Natural killer cell (primary cell): ENCODE results near the gene MAPK1. TPM values are rescaled to one million over a fixed set of nuclear protein-coding genes. Genes with fewer than 3 reads are reported as not detected.
"Not testable (repeated sequence)": the region's sequence is repeated elsewhere in the genome, so short reads cannot be mapped to it uniquely, and the experiment has no call there.

Experiments
- ATAC-seq, 3 donors: fragments of 150-1000 bp in 2 of 3; fragments of 200-7000 bp in 1 of 3; cut with Tn5 transposase; 1 replicate in 1 of 3; 2 replicates in 2 of 3; pipeline ENCODE4 v1.10.0; 2021; ENCODE audit warnings: mild to moderate bottlenecking in 2 of 3, moderate library complexity in 2 of 3
- DNase-seq, 2 donors: peaks; one replicate each; pipeline versions ENCODE4 v3.0.0 to v3.0.0-alpha.2; 2013 to 2021; ENCODE audit warnings: mixed read lengths in 1 of 2
- H3K27ac ChIP-seq: one replicate; pipeline ENCODE4 v1.5.1; 2013; ENCODE audit warnings: mild to moderate bottlenecking, low read length
- H3K27me3 ChIP-seq: one replicate; pipeline ENCODE4 v1.6.1; 2013; ENCODE audit warnings: low read length; ENCODE audit not compliant: control insufficient read depth, insufficient read depth
- H3K36me3 ChIP-seq: one replicate; pipeline ENCODE4 v1.6.1; 2013; ENCODE audit warnings: low read length; ENCODE audit not compliant: control insufficient read depth, insufficient read depth
- H3K4me1 ChIP-seq: one replicate; pipeline ENCODE4 v1.6.1; 2013; ENCODE audit warnings: low read length; ENCODE audit not compliant: control insufficient read depth, insufficient read depth
- H3K4me3 ChIP-seq: one replicate; pipeline ENCODE4 v1.5.1; 2013; ENCODE audit warnings: low read length
- H3K9me3 ChIP-seq: one replicate; pipeline ENCODE4 v1.6.1; 2013; ENCODE audit warnings: low read length; ENCODE audit not compliant: control insufficient read depth, insufficient read depth
- H3K27ac Mint-ChIP-seq, 2 donors: one replicate each; pipeline ENCODE4 v1.8.0; 2022; ENCODE audit warnings: mild to moderate bottlenecking in 2 of 2, mixed read lengths in 2 of 2, moderate library complexity in 1 of 2
- H3K27me3 Mint-ChIP-seq, 2 donors: one replicate each; pipeline ENCODE4 v1.8.0; 2022; ENCODE audit warnings: low read depth in 2 of 2, mixed read lengths in 2 of 2
- H3K36me3 Mint-ChIP-seq: one replicate; pipeline ENCODE4 v1.8.0; 2022; ENCODE audit warnings: mixed read lengths
- H3K4me1 Mint-ChIP-seq, 2 donors: one replicate each; pipeline ENCODE4 v1.8.0; 2022; ENCODE audit warnings: mixed read lengths in 2 of 2
- H3K4me3 Mint-ChIP-seq: one replicate; pipeline ENCODE4 v1.8.0; 2022; ENCODE audit warnings: mild to moderate bottlenecking, moderate library complexity, mixed read lengths
- H3K9me3 Mint-ChIP-seq, 2 donors: one replicate each; pipeline ENCODE4 v1.8.0; 2022; ENCODE audit warnings: mixed read lengths in 2 of 2
- WGBS: methylation state at CpG from one replicate; pipeline ENCODE4 v1.1.7; 2013; ENCODE audit warnings: missing lambda C conversion rate; ENCODE audit not compliant: insufficient coverage; 5-methylcytosine and 5-hydroxymethylcytosine counted together
- intact Hi-C: fragments of 100-400 bp; cut with micrococcal nuclease; formaldehyde crosslinking; loops from one replicate; pipeline ENCODE4 v1.14.2; 2022
- total RNA-seq, 4 donors: library from RNA; stranded (reverse); fragments of 120-200 nt in 1 of 4; gene quantifications; one replicate each; pipeline versions ENCODE4 v1.2.3 to v1.2.4, GENCODE V29; 2013 to 2022
- TF ChIP-seq, protein P1 (sequence below): fragments of 200-600 bp; IDR thresholded peaks from one replicate; pipeline ENCODE4 v1.8.0; 2022; ENCODE audit warnings: antibody characterized with exemption

The MAPK1 gene
- total RNA-seq, 3 donors from 2014 or later (not counting 1 experiment from before 2014, with no cell fraction given), result 189 to 246 (median 214) TPM

DNA sequence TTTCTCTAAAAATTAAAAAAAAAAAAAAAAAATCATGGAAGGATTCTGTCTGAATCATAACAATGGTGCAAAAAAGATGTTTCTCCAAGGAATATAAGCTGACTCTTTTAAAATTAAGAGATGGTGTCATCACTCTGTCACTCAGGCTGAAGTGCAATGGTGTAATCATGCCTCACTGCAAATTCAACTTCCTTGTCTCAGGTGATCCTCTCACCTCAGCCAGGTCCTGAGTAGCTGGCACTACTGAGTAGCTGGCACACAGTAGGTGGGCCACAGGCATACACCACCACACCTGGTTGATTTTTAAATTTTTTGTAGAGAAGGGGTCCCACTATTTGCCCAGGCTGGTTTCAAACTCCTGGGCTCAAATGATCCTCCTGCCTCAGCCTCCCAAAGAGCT lies 77.1 kb downstream of the MAPK1 start:
- no peaks in the 10 kb centered on the region for H3K27me3 Mint-ChIP-seq
- H3K4me3 ChIP-seq, result no peak overlapping the region
- intact Hi-C loops, result no loop called here
- TF ChIP-seq, protein P1, sequence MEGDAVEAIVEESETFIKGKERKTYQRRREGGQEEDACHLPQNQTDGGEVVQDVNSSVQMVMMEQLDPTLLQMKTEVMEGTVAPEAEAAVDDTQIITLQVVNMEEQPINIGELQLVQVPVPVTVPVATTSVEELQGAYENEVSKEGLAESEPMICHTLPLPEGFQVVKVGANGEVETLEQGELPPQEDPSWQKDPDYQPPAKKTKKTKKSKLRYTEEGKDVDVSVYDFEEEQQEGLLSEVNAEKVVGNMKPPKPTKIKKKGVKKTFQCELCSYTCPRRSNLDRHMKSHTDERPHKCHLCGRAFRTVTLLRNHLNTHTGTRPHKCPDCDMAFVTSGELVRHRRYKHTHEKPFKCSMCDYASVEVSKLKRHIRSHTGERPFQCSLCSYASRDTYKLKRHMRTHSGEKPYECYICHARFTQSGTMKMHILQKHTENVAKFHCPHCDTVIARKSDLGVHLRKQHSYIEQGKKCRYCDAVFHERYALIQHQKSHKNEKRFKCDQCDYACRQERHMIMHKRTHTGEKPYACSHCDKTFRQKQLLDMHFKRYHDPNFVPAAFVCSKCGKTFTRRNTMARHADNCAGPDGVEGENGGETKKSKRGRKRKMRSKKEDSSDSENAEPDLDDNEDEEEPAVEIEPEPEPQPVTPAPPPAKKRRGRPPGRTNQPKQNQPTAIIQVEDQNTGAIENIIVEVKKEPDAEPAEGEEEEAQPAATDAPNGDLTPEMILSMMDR, result no peak
- no peak overlapping the region for H3K4me3 Mint-ChIP-seq
- no peaks in the 10 kb centered on the region for H3K9me3 Mint-ChIP-seq
- peaks cover 10% of the 10 kb centered on the region for H3K4me1 ChIP-seq
- H3K4me1 Mint-ChIP-seq, result peaks cover 12 to 13% of the 10 kb centered on the region in 2 donors
- peaks cover 7% of the 10 kb centered on the region for H3K36me3 Mint-ChIP-seq
- H3K27me3 ChIP-seq, result no peaks in the 10 kb centered on the region
- ATAC-seq, result no peak
- no peak for DNase-seq
- no peaks in the 10 kb centered on the region for H3K9me3 ChIP-seq
- H3K27ac ChIP-seq, result no peak overlapping the region
- no peak overlapping the region for H3K27ac Mint-ChIP-seq
- H3K36me3 ChIP-seq, result peaks cover 30% of the 10 kb centered on the region

DNA sequence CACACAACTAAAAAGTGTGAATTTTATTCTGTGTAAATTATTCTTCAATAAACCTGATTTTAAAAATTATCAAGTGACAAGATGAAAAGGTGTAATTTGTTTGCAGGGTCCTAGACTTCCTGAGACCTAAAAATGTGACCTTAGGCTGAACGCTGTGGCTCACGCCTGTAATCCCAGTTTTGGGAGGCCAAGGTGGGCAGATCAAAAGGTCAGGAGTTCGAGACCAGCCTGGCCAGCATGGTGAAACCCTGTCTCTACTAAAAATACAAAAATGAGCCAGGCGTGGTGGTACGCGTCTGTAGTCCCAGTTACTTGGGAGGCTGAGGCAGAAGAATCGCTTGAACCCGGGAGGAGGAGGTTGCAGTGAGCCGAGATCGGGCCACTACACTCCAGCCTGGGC lies 79.9 kb downstream of the MAPK1 start:
- H3K4me3 Mint-ChIP-seq, H3K27me3 Mint-ChIP-seq, DNase-seq, H3K4me3 ChIP-seq, ATAC-seq, H3K27me3 ChIP-seq, H3K9me3 ChIP-seq, intact Hi-C loops, H3K27ac ChIP-seq, H3K36me3 Mint-ChIP-seq, H3K9me3 Mint-ChIP-seq: not testable (repeated sequence)
- peaks cover 17% of the 10 kb centered on the region for H3K4me1 ChIP-seq
- peak overlapping the region in 1 of 2 donors; percentile 69 for H3K27ac Mint-ChIP-seq
- peaks cover 39% of the 10 kb centered on the region for H3K36me3 ChIP-seq
- peaks cover 20 to 23% of the 10 kb centered on the region in 2 donors for H3K4me1 Mint-ChIP-seq
- 97% methylated on average over 10 of the region's 10 CpGs for WGBS

DNA sequence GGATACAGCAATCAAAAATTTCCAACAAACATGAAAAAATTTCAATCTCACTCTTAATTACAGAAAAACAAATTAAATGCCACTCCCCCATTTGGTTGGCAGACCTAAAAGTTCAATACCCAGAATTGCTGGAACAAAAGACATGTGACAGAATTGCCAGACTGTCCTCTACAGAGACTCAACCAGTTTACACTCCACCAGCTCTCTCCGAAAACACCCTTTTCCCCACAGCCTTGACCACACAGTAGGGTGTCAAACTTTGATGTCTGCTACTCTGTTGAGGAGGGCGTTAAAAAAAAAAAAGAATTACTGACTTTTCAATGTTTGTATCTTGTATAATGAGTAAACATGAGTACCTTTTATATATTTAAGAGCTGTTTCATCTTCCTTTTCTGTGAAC lies 87.2 kb downstream of the MAPK1 start:
- WGBS, result no CpG with 5 or more reads among the region's 2 CpGs
- Histone ChIP-seq H3K4me1 (peaks cover 32% of the 10 kb centered on the region), H3K4me3 (no peak overlapping the region), H3K27me3 (no peaks in the 10 kb centered on the region), H3K36me3 (peaks cover 34% of the 10 kb centered on the region), H3K27ac (no peak overlapping the region), H3K9me3 (no peaks in the 10 kb centered on the region)
- Mint-ChIP-seq H3K9me3 (no peaks in the 10 kb centered on the region), H3K36me3 (peaks cover 7% of the 10 kb centered on the region), H3K27me3 (no peaks in the 10 kb centered on the region), H3K4me3 (peak overlapping the region; percentile 74), H3K4me1 (peaks cover 42 to 55% of the 10 kb centered on the region in 2 donors), H3K27ac (peak overlapping the region; percentile 84 to 87)
- ATAC-seq (peak; percentile 91 to 99 (median 92)), DNase-seq (peak; percentile 43 to 60)
- intact Hi-C loops, result loop anchor here (1.0 to 5.0 kb wide), 2 partner anchors 13 to 37 kb away; no protein-coding TSS in a partner anchor
- TF ChIP-seq, protein P1, result no peak

DNA sequence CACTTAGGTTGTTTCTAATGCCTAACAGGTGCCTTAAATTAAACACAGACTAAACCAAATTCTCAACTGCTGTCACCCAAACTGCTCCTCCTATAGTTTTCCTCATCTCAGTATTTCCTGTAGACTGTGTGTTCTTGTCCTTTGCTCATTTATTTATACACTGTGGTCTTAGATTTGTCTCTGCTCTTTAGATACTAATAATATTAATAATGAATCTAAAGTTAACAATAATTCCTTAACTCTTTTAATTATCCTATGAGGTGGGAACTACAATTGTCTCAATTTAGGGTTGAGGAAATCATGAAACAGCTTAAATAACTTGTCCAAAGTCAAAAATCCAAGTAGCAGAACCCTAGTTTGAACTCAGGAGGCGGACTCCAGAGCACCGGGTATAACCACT lies 88.0 kb downstream of the MAPK1 start:
- Mint-ChIP-seq H3K4me3 (peak overlapping the region; percentile 54), H3K27ac (peak overlapping the region; percentile 23 to 87), H3K9me3 (no peaks in the 10 kb centered on the region), H3K36me3 (peaks cover 7% of the 10 kb centered on the region), H3K4me1 (peaks cover 35 to 55% of the 10 kb centered on the region in 2 donors), H3K27me3 (no peaks in the 10 kb centered on the region)
- intact Hi-C loops, result no loop called here
- Histone ChIP-seq H3K4me1 (peaks cover 30% of the 10 kb centered on the region), H3K36me3 (peaks cover 26% of the 10 kb centered on the region), H3K27ac (no peak overlapping the region), H3K4me3 (no peak overlapping the region), H3K9me3 (no peaks in the 10 kb centered on the region), H3K27me3 (no peaks in the 10 kb centered on the region)
- no peak for ATAC-seq
- 83% methylated on average over 2 of the region's 2 CpGs for WGBS
- no peak for DNase-seq
- TF ChIP-seq, protein P1, result no peak
